Breast epithelium (tissue), 3 donors: Measurements from ENCODE around the gene ASAP3.

Experiments
- CTCF ChIP-seq, 3 donors: fragments of 450-650 bp; IDR thresholded peaks; one replicate each; pipeline ENCODE4 v1.5.1; 2016 to 2017; ENCODE audit warnings: antibody characterized with exemption in 3 of 3, mild to moderate bottlenecking in 3 of 3, moderate library complexity in 3 of 3
- POLR2A ChIP-seq: fragments of 450-650 bp; IDR thresholded peaks from one replicate; pipeline ENCODE4 v1.6.1; 2016; ENCODE audit warnings: antibody characterized with exemption, mild to moderate bottlenecking, moderate library complexity

- TF ChIP-seq CTCF (IDR thresholded peaks at IDR 0.05), result no peak
- TF ChIP-seq POLR2A, result no peak
These were observed 76.9 kb downstream of the ASAP3 start for GRCh38 chr1:23407016-23407630.
